NCI-H446 (cell line): ENCODE results near the gene ADCY5.

Experiments used
- DNase-seq, 2 experiments: peaks; one replicate each; lab custom pipeline; 2025; lab: John Stamatoyannopoulos, UW

ADCY5 gene

DNA sequence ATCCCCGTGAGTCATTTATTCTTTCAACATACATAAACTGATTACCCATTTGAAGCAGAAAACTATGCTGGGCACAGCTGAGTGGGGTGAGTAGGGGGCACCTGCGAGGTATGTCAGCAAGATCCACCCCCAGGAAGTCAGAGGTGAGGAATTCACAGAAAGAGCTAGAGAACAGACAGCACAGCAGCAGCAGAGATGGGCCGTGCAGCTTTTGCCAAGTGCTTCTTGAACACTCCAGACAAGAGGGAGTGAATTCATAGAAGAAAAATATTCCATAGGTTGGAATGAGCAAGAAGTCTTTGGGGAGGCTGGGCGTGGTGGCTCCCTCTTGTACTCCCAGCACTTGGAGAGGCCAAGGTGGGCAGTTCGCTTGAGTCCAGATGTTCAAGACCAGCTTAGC is 9.4 kb upstream of the ADCY5 start:
- DNase-seq = no peak

DNA sequence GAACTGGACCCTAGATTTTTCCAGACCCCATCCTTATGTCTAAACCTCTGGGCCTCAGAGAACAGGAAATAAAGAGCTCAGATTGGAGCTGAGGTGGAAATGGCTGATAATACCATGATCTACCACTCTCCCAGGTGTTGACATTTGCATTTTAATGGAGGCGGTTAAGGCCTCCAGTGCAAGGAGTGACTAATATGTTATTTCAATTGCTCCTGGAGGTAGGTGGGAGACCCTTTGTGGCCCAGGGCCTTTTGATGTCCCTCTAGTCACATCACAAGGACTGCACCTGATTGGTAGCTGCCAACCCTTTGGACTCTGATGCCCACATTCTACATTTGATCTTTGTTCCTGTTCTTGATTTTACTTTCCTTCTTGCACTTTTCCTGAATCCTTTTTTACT is 9.0 kb upstream of the ADCY5 start:
- no peak for DNase-seq

GRCh38 chr3:123453675-123454074 is 4.8 kb upstream of the ADCY5 start:
- no peak for DNase-seq

- no peak for DNase-seq
Observed at GRCh38 chr3:123451186-123451585, 2.3 kb upstream of the ADCY5 start.

DNA sequence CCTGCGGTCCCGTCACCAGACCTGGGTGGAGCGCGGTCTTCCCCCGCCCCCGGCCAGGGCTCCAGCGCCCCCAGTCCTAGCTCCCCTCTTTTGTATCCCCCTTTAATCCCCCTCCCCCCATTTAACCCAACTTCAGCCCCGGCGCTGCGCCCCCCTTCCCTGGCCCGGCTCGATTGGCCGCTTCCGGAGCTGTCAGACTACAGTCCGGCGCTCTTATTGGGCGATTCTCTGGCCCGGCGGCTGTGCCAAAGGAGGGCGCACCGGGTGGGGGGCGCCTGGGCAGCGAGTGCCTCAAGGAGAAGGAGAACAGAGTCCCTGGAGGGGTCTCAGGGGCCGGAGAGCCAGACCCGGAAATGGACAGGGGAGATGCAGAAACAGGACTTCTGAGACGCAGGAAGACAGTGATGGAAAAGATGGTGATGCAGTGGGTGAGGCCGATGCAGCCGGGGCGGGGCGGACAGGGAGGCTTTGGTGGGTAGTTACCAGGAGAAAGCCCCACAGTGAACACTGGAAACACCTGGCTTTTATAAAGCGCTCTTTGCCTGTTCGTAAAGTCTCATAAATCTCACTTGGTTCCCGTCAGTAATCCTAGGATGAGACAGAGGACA is 1.2 kb upstream of the ADCY5 start:
- peak in 1 of 2 experiments; percentile 6 for DNase-seq

DNA sequence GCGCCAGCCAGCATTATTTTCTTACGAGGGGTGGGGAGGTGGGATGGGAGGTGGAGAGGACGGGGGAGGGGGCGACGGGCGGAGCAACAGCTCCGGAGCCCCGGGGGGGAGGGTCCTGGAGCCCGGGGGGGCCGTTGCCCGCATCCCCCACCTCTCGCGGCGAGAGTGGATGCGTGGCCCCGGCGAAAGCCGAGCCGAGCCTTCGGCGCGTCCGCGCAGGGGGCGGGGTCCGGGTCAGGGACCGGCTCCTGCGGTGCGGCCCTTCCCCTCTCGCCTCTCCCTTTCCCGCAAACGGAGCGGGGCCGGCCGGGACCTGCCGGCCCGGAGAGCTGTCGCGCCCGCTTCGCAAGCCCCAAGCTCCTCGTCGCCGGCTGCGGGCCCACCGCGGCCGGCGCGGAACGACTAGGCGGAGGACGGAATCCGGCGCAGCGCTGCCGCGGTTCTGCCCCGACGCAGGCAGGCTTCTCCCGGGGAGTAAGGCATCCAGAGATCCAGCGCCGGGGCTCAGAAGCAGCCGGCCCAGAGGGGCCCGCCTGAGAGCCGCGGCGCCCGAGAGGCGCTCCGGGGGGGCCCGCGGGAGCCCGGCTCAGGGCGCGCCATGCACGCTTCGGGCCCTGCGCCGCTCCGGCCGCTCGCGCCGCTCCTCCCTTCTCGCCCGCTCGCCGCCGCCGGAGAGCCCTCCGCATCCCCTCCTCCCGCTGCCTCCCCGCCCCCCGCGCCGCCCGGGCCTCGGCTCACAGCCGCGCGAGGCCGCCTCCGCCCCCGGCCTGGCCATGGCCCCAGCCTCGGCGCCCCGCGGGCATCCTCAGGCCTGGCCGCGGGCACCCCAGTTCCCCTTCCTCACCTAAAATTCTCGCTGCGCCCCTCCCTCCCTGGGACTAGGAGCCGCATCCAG is 459 bp upstream of the ADCY5 start:
- no peak for DNase-seq

DNA sequence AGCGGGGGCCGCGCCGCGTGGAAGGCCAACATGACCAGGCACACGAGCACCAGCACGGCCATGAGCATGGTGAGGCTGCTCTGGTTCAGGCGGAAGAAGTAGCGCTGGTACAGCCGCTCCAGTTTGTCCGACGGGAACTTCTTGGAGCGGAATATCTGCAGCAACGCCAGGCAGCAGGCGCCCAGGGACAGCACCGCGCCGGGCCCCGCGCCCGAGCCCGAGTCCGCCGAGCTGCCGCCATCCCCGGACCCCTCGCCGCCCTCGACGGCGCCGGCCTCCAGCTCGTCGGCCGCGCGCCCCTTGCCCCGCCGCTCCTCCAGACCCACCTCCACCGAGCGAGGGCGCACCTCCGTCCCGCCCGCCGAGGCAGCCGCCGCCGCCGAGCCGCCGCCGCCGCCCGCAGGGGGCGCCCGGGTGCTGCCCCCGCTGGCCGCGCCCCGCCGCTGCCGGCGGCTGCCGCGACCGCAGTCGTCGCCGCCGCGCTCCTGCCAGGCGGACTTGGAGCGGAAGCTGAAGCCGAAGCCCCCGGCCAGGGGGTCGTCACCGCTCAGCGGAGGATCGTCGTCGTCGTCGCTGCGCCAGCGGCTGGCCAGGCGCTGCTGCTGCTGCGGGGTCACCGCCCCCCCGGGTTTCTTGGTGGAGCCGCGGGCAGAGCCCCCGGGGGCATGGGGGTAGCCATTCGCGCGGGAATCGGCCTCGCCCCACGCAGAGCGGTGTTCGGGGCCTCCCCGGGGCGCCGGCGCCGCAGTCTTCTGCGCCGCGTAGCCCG is 957 bp downstream of the ADCY5 start:
- DNase-seq = no peak

DNA sequence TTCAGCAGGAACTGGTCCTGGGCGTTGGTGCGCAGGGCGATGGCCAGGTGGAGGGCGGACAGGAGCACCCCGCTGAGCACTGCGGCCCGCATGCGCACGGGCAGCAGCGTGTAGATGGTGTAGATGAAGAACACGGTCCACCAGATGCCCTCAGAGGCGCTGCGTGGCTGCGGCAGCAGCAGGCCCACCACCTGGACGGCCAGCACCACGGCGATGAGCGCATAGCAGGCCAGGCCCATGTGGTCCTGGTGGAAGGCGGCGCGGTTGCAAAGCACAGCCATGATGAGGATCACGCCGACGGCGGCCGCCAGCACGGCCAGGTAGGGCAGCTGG is 1.5 kb downstream of the ADCY5 start:
- DNase-seq = no peak

DNA sequence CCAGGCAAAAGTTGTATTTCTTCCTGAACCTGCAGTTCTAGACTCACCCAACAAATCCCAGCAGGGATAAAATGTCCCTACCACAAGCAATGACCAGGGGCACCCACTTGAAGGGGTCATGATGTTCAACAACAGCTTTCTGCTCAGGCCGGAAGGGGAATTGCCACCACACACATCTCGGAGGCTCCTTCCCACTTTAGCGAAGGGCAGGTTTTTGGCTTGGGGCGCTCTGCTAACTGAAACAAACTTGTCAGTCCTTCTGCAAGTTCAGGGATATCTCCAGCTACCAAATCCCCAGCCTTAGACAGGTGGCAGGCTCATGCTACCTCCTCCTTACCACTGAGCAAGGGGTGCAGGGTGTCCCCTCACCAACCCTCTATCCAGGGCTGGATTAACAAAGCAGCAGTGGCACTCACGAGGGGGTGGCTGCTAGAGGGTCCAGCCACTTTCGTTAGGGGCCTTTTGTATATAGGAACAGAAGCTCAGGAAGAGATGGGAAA is 2.2 kb downstream of the ADCY5 start:
- DNase-seq = no peak

DNA sequence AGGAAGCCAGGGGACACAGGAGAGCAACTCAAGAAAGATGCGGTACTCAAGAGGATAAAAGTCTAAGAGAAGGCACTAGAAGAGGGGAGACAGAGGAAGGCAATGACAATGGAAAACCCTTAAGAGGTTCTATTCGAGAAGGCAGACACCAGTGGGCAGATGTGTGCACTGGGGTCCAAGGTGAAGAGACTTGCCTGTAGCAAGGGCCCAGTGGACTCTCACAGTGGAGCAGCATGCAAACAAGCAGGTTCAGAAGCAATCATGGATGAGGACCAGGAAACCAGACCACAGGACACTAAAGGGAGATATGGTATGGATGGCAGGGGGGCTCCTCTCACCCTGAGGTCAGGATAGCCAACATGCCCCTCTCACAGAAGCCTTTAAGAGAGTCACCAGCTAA is 2.7 kb downstream of the ADCY5 start:
- DNase-seq = no peak

DNA sequence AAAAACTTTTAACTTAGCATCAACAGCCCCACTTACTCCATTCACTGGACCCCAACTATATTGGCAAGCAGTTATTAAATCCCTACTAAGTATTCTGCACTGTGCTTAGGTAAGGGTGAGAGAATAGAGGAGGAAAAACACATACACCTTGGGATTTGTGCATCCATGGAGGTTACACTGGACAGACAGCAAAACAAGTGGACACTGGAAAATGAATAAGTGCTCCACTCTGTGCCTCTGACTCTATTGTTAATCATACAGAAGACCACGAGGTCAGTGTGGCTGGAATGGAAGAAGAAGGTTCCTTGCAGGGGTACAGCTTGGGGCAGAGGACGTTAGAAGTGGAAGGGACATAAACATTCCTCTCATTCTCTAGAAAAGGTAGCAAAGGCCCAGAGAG is 3.2 kb downstream of the ADCY5 start:
- DNase-seq = no peak

DNA sequence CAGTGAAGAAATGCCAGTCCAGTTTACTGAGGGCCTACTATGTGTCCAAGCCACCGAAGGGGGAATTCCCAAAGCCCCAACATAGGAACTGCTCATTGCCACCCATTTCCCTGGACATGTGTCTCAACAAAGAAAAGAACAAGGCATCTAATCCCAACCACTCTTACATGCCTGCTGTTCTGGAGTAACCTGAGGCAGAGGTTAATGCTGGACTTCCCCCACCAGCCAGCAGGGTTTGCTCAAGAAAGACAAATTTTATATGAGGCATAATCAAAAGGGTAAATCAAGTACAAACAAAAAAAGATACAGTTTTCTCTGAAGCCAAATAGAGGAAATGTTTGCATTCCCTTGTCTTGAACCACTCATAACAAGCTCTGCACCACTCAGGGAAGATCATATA is 4.1 kb downstream of the ADCY5 start:
- no peak for DNase-seq

GRCh38 chr3:123444023-123444422 is 4.9 kb downstream of the ADCY5 start:
- peak in 1 of 2 experiments; percentile 34 for DNase-seq

DNA sequence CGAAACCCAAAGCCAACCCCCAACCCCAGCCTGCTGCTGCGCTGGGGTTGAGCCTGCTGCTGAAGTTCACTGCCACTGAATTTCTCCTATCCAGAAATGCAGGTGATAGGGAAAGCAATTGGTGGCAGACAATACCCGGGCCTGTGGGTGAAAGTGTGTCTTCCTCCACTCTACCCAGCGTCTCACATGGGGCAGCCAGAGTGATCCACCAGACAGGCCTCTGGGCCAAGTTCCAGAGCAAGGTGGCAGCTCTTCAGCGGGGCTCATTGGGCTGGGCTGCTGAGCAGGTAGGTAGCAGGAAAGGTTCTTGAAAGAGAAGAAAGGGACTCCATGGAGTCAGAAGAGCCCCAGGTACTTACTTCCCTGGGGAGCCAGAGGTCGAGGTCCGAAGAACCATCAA is 6.0 kb downstream of the ADCY5 start:
- no peak for DNase-seq

DNA sequence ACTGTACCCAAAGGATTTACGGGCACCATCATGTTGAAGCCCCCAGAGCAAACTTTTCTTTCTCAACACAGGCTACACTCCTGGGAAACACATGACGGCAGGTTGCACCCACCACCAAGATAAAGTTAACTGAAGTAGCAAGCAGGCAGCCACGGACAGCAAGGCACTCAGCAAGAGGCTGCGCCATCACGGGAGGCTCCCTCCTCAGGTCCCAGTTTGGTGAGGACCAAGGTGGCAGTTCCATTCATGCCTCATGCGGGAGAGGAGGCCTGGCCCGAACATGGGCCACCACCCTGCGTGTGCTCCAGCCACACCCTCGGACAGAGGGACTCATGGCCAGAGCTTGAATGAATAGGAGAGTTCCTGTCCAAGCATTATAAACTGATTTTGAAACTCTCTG is 6.8 kb downstream of the ADCY5 start:
- DNase-seq = no peak

GRCh38 chr3:123439806-123440580 is 8.9 kb downstream of the ADCY5 start:
- no peak for DNase-seq

DNA sequence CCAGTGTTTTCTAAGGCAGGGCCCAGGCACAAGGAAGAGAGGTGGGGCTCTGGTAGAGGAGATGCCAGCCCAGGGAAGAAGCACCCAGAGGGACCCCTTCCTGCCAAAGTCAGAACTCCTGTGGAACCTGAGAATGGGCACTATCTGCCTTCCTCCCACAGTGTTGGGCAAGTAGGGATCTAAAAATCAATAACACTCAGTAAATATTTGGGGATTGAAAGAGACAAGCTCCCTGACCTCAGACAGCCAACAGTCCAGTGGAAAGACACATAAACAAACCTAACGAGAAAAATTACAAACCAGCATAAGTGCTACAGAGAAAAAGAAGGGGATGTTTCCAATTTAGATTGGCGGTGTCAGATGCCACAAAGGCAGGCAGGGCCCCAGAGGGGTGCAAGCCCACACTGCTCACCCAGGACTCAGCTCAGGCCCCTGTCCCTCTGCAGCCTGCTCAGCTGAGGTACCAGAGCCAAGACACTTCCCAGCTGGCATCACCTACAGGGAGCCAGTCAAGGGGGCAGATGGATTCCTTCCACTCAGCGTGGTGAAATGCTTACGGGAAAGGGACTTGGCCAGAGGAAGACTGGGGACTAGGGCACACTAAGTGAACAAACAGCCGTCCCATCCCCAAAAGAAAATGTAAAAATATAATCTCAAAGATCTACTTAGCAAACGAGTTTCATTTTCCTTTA is 15.9 kb downstream of the ADCY5 start:
- no peak for DNase-seq

- no peak for DNase-seq
Observed at GRCh38 chr3:123431658-123432324, 17.1 kb downstream of the ADCY5 start.

DNA sequence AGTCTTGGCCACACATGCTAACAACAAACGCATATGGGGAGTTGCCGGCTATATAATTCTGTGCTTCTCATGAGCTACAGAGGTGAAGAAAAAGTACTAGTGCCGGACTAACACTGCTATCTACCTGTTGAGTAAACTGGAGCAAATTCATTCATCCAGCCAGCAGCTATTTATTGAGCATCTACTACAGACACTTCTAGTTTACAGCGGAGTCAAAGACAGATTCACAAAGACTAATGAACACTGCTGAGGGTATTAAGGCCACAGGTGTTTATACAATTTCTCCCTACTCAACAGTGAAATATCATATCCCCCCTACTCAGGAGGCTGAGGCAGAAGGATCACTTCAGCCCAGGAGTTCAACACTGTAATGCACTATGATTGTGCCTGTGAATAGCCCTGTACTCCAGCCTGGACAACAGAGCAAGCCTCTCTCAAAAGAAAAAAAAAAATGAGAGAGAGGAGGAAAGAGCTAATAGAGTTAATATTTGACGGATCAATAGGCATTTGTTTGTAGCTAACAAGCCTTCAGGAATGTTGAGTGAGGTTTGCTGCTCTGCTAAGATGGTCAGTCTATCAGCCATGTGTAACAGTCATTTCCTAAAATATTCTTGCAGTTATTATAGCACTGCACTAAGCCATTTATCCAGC is 17.8 kb downstream of the ADCY5 start:
- no peak for DNase-seq

- DNase-seq = no peak
Observed at GRCh38 chr3:123430266-123430665, 18.6 kb downstream of the ADCY5 start.
